GM18873 (cell line): ENCODE measurements around the gene TSG101.

ENCODE experiments used
- ATAC-seq: cut with Tn5 transposase; IDR thresholded peaks from one replicate; pipeline ENCODE4 v1.9.1; 2021; ENCODE audit warnings: mild to moderate bottlenecking, moderate library complexity, moderate number of reproducible peaks; ENCODE audit not compliant: unreplicated experiment, low FRiP score

TSG101 gene, protein sequence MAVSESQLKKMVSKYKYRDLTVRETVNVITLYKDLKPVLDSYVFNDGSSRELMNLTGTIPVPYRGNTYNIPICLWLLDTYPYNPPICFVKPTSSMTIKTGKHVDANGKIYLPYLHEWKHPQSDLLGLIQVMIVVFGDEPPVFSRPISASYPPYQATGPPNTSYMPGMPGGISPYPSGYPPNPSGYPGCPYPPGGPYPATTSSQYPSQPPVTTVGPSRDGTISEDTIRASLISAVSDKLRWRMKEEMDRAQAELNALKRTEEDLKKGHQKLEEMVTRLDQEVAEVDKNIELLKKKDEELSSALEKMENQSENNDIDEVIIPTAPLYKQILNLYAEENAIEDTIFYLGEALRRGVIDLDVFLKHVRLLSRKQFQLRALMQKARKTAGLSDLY

DNA sequence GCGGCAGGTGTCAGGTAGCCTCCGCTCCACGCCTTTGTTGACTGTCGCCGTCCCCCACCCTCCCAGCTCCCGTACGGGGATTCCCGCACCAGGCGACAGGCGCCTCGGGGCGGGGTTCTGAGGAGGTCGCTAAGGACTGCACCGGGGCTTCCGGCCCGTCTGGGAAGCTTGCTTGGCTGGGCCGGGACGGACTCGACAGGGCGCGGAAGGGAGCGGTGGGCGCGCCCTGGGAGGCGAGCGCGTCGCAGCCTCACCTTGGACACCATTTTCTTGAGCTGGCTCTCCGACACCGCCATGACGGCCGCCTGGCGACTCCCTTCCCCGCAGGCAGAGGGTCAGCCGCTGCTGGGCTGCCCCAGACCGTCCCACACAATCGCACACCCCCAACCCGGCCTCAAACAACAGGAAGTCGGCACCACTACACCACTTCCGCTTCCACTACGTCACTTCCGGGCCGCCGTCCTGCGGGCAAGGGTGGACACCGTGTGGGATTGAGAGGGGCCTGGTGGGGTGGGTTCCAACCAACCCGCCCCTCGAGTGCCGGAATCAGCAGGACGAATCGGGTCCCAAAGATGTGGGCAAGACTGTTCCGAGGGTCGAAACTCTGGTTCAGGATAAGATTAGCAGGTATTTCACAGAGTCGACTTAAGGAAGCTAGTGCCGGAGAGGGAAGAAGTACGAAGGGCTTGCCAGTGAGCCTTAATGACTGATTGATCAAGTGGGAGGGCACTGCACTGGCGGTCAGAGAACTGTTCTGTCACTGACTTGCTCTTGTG lies at the start of gene TSG101:
TSG101 (minus strand) TSS at position 422 of the 776 bp plus-strand sequence; CDS start at position 296, 126 bp downstream.
- ATAC-seq, result peak; percentile 92

GRCh38 chr11:18575361-18575760 lies 48.6 kb upstream of the TSG101 start:
- ATAC-seq, result no peak

DNA sequence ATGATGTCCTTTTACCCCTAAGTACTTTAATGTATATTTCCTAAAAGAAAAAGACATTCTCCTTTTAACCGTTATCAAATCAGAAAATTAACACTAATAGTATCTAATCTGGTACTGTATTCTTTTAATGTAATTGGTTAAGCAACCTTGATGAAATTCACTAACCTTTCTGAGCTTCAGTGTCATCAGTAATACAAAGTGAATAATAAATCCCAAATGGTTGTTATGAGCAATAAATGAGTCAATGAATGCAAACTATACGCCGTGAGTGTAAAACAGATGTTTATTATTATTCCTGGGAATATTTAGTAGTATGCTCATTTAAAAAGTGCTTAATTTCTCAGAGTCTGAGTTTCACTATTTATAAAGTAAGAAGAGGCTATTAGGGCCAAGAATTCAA lies 40.3 kb upstream of the TSG101 start:
- no peak for ATAC-seq

DNA sequence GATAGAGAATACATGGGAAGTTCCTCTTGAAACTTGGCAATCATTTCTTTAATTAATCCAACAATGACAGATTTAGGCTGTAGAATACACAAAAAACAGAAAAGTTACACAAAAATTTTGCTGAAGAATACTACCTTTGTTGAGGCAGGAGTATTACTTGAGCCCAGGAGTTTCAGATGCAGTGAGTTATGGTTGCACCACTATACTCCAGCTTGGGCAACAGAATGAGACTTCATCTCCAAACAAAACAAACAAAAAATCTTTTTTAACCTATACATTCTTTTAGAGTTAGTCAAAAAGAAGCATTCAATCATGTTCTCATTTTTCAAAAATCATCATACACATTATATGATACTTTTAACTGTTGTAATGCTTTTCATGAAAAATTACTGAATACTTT lies 39.7 kb upstream of the TSG101 start:
- no peak for ATAC-seq

GRCh38 chr11:18564149-18564548 lies 37.4 kb upstream of the TSG101 start:
- no peak for ATAC-seq

- ATAC-seq, result no peak
These were observed 36.5 kb upstream of the TSG101 start for GRCh38 chr11:18563090-18563730.

GRCh38 chr11:18548001-18548400 lies 21.3 kb upstream of the TSG101 start:
- ATAC-seq, result no peak

DNA sequence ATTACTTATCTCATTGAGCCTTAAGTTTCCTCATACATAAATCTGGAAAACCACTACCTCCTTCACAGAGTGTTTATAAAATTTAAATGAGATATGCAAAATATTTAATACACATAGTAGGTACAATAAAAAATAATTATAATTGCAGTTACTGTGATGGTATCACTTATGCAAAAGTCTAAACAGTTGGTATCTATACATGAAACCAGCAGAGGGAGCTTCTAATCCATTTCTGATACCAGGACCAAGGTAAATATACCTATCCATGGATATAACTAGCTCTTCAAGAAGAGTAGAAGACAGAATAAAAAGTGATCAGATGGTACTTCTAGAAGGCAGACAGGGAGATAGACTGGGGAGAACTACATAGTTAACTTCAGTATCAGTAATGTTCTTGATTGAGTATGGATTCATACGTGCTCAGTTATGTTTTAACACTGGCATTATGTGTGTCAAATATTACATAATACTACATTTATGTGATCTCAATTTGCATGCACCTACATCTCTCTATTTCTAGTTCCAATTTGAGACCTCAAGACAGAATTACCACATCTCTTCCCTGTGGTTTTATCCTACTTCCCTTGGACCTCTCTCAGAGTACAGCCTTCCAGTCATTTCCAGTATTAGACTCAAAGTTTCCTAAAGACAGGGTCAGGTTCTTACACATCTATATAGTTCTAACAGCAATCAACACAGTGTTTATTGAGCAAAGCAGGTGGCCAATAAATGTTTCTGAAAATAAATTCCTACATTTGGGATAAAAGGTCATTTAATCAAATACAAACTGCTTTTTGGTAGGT lies 13.7 kb upstream of the TSG101 start:
- ATAC-seq, result no peak

- no peak for ATAC-seq
These were observed 9.5 kb upstream of the TSG101 start for GRCh38 chr11:18536209-18536608.

DNA sequence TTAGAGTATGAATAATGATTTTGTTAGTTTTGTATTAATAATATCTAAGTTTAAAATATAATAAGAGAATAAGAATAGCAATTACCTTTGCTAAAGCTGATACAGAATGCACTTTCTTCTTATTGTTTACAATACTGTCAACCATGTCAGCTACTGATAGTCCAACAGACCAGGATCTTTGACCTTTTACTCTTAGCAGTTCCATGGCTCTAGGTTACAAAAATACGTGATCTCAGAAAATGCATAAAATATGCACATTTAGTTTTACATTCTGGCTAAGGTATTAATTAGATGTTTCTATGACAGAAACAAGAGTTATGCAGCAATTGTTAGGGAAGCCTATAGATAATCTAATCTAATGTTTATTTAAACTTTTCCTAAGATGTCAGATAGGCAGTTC lies 7.5 kb upstream of the TSG101 start:
- no peak for ATAC-seq

DNA sequence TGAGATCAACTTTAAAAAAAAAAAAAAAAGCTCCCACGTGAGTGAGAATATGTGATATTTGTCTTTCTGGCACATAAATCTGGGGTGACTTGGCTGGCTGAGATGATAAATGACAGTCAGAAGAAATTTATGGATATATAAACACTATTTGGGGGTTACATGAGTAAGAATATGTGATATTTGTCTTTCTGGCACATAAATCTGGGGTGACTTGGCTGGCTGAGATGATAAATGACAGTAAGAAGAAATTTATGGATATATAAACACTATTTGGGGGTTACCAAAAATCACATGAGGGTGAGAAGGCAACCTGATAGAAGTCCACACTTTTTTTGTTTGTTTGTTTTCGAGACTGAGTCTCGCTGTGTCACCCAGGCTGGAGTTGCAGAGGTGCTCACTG lies 6.6 kb upstream of the TSG101 start:
- no peak for ATAC-seq

DNA sequence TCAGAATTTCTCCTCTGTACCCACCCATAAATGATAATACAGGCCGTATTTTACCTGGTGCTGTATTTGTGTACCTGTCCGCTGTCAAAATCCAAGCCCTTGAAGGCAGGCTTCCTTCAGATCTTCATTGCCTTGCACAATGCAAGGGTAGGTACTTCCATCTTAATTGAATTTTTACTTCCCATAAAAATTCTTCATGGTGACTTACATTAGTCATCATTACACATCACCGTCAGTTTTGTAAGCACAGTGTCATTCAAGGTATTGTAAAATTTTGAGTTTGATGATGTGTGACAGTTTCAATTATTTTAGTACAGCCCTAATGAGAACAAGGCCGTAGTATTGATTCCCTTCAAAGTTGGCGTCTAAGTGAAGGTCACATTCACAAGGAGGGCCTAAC lies 770 bp upstream of the TSG101 start:
- ATAC-seq, result no peak

- no peak for ATAC-seq
These were observed 617 bp downstream of the TSG101 start for GRCh38 chr11:18526130-18526520.

GRCh38 chr11:18524248-18524647 lies 2.5 kb downstream of the TSG101 start:
- no peak for ATAC-seq

DNA sequence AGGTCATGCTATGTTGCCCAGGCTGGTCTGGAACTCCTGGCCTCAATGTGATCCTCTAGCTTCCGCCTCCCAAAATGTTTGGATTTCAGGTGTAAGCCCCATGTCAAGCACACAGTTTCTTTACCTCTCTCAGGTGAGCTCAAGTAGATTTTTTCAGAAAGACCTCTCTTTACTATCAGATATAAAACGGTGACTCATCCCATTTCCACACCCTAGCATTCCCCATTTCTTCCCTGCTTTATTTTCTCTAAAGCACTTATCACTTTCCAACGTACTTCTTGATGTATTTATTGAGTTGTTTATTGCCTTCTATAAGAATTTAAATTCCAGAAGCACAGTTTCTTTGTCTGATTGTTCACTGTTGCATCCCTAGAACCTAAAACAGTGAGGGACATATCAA lies 3.7 kb downstream of the TSG101 start:
- ATAC-seq, result no peak

DNA sequence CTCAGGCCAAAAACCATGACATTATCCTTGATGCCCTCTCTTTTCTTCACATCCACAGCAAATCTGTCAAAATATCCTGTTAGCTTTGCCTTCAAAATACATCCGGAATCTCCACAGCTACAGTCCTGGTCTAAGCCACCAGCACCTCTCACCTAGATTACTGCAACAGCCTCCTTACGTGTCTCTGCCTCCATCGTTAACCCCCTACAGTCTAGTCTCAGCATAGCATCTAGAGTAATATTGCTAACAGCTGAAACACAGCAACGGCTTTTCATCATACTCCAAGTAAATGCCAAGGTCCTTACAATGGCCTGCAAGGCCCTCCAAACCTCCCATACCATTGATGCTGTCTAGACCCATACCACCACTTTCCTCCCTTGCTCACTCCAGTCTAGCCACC lies 4.4 kb downstream of the TSG101 start:
- no peak for ATAC-seq

DNA sequence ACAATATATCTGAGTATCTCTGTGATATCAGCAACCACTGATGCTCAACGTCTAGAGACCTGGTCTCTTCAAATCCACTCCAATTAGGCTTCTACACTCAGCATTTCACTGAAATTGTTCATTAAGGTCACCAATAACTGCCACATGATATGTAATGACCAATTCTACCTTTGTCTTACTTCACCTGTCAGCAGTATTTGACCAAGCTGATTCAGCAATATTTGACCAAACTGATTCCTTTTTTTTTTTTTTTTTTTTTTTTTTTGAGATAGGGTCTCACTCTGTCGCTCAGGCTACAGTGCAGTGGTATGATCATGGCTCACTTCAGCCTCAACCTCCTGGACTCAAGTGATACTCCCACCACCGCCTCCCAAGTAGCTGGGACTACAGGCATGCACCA lies 5.6 kb downstream of the TSG101 start:
- ATAC-seq, result no peak

- ATAC-seq, result no peak
These were observed 24.4 kb downstream of the TSG101 start for GRCh38 chr11:18502352-18502751.

- no peak for ATAC-seq
These were observed 25.1 kb downstream of the TSG101 start for GRCh38 chr11:18501629-18502028.

GRCh38 chr11:18498039-18498438 lies 28.7 kb downstream of the TSG101 start:
- ATAC-seq, result no peak

GRCh38 chr11:18495703-18496102 lies 31.0 kb downstream of the TSG101 start:
- no peak for ATAC-seq
